ENCODE data around the gene PHLDB1.
A peak's percentile ranks its signal among the peaks of the same experiment; 100 is the strongest.
"Not testable (repeated sequence)": the region's sequence is repeated elsewhere in the genome, so short reads cannot be mapped to it uniquely, and the experiment has no call there.

Gene PHLDB1

DNA sequence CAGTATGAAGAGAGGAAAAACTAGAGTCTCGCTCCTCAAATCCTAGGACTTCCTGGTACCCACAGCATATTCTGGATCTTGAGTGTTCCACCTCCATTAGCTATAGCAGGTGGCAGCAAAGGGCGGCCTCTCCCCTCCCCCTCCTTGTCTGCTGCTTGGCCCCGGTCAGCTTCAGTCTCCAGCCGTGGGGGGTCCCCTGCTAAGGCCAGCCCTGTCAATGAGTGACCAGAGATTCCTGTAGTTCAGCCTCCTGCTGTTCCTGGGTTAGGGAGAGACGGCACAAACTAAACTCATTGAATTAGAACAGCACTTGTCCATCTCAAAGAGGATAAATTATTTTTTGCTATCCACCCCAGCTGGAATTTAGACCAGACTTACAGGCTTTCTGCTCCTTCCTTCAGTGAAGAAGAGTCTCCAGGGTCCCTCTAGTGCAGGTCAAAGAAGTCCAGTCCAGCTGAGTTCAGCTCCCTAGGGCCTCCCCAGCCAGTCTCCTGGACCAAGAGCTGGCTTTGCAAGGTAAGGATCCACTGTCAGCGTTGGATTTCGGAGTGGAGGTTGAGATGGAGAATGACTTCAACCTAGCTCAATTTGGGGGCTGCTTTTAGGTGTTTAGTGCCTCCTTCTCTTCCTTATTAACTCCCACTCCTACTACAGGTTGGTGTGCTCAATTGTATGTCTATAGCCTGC, 1.1 kb upstream of the PHLDB1 start:
- no peak for DNase-seq

DNA sequence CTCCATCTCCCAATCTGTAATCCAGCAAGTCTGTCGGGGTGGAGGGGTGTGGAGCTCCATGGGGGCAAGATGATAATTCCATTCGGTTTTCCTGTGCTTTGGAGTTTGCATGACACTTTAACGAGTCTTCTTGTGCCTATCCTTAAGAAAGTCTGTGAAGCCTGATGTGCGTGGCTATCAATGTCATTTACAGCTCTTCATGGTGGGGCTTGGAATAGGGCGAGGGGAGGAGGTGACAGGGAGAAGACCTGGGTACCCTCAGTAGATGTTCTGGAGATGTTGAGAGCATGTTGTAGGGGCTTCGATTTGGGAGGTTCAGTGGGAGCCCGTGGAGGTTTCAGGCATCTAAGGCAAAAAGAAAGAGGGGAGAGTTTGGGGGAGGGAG, 579 bp upstream of the PHLDB1 start:
- DNase-seq: no peak

- peak; percentile 44 for DNase-seq
These were observed 1.2 kb downstream of the PHLDB1 start for GRCh38 chr11:118608360-118609227.

DNA sequence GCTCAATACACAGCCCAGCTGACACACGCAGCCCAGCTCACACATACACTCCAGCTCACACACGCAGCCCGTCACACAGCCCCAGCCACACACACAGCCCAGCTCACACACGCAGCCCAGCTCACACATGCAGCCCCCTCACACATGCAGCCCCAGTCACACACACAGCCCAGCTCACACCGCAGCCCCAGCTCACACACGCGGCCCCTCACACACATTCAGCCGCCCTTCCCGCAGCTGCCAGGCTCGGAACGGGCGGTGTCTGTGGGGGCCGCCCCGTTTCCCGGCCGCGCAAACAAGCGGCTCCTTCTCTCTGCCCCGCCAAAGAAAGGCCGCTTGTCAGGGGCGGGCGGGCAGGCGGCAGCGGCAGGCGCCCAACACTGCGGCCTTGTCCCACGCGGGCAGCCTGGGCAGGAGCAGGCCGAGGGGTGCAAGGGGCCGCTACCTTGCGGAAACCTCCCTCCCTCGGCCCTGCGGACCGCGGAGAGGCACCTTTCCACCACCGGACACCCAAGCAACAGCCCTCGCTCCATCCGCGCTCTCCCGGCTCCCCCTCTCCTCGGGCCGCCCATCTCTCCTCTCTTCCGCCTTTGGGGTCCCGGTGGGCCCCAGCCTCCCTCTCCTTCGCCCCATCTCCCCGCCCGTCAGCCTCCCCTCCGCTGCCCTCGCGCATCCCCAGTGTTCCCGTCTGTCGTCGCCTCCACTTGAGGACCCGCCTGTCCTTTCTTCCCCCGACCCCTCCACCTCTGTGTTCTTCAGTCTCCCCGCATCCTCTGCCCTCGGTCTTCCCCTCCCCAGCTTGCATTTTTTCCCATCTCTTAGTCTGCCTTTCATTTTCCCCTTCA, 2.2 kb downstream of the PHLDB1 start:
- no peak for DNase-seq

DNA sequence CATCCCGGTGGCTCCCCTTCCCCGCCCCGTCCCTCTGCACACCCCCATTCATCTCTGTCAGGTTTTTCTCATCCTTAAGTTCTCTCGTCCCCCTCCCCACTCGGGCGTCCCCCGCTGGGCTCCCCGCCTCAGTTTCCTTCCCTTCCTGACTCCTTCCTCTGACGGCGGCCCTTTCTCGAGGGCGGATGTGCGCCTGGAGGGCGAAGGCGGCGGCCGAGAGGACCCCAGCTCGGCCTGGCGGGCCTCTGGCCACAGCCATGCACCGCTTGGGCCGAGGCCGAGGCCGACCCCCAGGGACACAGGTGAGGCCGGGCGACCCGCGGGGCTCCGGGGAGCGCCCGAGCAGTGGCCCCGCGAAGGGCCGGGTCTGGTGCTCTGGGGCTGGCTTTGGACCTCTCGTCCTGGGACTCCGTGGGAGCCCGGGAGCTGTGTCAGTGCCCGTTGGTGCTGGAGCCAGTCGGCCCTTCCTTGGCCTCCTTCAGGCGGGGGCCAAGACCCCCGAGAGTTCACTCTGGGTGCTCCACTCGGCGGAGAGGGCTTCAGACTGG, 2.9 kb downstream of the PHLDB1 start:
- no peak for DNase-seq

DNA sequence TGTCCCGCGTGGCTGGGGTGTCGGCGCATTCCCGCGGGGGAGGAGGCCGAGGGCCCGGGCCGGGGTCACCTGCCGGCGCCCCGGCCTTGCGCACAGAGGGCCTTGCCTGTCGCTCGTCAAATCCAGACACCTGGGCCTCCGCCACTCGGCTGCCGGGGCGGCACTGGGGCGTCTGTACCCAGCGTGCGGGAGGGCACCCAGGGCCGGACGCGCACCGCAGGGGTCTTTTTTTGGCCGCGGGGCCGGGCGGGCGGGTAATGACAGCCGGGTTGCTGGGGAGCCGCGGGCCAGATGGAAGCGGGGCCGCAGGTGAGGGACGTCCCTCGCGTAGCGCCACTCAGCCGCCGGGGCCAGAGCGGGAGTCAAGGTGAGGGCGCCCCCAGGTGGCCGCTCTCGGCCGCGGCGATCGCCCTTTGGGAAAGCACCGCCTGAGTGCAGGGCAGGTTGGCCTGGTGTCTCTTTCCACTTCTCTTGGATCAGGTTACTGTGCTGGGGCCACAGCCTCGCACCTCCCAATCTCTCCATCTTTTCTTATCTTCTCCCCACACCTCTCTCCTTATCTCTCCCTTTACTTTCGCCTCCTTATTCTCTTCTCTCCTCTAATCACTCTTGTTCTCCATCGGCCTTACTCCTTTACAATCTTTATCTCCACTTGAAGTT, 3.5 kb downstream of the PHLDB1 start:
- DNase-seq: peak; percentile 18

- not testable (repeated sequence) for DNase-seq
These were observed 4.0 kb downstream of the PHLDB1 start for GRCh38 chr11:118611433-118611795.

DNA sequence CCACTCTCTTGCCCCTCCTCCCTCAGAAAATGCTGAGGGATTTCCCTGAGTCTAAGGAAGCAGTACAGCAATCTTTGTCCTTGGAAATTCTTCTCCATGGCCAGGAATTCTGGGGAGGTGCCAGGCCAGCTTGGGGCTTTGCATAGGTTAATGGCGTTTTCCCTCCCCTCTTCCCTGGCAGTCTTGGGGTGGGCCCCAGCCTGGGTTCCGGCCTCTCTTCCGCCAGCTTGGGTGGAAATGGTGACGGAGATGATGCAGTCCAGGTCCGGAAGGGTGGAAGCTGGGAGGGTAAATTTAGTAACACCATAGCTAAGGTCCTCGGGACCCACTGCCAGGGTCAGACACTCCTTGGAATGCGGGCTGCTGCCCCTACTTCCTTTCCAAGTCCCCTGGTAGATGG, 5.0 kb downstream of the PHLDB1 start:
- DNase-seq: no peak

- DNase-seq: no peak
These were observed 7.1 kb downstream of the PHLDB1 start for GRCh38 chr11:118614511-118614910.

DNA sequence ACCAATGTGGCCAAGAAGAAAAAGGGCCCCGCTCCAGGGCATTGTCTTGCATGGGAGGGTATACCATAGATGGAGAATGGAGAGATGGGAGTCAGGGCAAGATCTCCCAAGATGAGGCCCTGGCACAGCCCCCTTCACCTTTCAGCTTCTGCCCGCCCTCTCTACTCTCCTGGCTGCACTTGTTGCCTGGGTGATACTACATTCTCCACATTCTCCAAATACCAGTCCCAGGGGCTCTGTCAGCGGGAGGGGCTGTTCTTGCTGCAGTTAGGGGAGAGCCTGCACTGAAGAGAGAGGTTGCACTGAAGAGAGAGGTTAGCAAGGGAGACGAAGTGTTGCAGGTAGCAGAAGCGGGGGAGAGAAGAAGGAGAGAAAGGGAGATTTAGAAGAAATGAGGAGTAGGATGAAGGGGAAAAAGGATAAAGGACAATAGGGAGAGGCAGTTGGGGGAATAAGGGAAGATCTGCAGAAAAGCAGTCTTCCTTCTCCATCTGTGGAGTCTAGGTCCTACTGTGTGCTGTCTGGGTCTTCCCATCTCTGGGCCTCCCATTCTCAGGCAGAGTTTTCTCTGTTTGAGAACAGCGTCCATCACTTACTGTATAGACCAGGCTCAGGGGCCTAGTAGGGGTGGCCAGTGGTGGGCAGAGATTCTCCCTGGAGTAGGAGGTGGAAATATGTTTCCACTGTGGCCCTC, 8.0 kb downstream of the PHLDB1 start:
- no peak for DNase-seq

DNA sequence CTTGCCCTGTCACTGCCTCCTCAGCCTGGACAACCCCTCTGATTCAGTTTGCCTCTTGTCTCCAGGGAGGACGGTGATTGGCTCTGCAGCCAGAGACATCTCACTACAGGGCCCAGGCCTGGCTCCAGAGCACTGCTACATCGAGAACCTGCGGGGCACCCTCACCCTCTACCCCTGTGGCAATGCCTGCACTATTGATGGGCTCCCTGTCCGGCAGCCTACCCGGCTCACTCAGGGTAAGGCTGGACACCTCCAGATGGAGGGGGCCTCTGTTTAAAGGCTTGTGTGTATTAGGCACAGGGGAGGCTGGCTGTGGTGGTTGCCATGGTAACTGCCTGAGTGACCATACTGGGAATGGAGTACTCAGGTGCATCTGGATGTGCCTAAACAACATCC, 8.6 kb downstream of the PHLDB1 start:
- DNase-seq: no peak

DNA sequence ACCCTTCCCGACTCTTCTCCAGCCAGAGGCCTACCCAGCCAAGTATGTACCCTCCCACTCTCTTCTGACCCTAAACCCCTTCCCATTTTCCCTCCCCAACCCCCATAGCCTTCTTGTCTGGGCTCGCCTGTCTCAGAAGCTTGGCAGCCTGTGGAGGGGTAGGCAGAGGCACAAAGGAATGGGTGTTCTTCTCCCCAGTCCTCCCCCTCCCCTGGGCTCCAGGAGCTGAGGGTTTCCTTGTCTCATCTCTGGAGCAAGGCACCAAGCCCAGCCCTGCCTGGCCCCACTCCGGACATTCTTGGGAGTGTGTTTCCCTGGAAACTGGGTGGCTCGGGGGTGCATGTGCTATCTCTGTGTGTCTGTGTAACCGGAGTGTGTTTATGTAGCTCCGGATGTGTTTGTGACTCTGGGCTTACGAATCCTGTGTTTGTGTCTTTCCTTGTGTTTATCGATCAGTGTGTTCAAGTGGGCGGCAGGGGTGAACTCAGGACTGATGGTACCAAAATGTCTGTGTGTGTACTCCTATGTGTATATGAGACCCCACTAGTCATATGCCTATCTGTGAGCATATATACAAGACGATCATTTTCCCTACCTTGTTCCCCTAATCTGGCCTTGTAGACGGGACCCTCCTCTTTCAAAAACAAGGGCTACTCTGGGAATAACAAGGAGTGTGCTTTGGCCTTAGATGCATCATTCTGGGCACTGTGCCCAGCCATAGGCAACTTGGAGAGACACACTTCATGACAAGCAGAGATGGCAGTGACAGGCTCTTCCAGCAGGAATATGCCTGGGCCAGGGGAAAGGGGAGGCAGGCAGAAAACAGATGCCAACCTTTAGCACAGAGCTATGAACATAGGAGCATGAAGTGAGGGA, 10.9 kb downstream of the PHLDB1 start:
- DNase-seq: no peak

DNA sequence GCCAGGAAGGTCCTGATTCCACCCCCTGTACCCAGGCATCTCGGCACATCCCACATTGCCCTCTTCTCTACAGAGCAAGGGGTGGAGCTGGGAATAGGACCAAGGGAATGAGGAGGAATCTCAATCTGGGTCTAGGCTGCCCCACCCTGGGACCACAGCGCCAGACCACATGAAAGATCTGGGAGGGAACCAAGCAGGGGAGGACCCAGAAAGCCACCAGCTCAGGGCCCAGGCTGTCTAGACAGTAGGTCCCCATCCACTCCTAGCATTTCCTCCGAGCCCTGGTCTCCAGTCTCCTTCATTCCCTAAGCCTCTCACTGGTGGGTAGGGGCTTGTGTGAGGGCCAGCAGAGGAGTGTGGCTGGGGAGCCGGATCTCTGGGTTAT, 11.6 kb downstream of the PHLDB1 start:
- no peak for DNase-seq

GRCh38 chr11:118619444-118620197, 12.2 kb downstream of the PHLDB1 start:
- DNase-seq: no peak

DNA sequence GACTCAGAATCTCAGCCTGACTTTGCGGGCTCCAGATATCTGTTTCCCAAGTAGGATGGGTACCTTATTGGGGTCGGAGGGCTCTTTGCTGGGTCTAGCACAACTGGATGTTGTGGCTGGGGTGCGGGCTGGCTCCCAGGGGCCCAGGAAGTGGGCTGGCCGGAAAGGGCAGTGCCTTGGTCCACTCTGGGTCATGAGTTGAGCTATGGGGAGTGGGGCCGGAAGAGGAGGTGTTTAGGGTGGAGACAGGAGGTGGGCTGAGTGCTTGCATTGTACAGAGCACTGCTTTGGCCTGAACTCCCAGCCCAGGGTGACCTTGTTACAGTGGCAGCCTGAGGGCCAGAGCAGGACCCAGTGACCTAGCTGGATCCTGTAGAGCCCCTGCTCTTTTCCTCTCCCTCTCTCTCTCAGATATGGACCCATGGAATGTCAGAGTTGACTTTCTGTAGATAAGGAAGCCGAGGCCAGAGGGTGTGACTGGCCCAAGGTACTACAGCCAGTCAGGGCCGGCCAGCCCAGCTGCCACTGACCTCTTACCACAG, 13.2 kb downstream of the PHLDB1 start:
- DNase-seq: no peak

GRCh38 chr11:118621071-118621783, 13.8 kb downstream of the PHLDB1 start:
- peak; percentile 50 for DNase-seq

- no peak for DNase-seq
These were observed 14.5 kb downstream of the PHLDB1 start for GRCh38 chr11:118621784-118622375.

DNA sequence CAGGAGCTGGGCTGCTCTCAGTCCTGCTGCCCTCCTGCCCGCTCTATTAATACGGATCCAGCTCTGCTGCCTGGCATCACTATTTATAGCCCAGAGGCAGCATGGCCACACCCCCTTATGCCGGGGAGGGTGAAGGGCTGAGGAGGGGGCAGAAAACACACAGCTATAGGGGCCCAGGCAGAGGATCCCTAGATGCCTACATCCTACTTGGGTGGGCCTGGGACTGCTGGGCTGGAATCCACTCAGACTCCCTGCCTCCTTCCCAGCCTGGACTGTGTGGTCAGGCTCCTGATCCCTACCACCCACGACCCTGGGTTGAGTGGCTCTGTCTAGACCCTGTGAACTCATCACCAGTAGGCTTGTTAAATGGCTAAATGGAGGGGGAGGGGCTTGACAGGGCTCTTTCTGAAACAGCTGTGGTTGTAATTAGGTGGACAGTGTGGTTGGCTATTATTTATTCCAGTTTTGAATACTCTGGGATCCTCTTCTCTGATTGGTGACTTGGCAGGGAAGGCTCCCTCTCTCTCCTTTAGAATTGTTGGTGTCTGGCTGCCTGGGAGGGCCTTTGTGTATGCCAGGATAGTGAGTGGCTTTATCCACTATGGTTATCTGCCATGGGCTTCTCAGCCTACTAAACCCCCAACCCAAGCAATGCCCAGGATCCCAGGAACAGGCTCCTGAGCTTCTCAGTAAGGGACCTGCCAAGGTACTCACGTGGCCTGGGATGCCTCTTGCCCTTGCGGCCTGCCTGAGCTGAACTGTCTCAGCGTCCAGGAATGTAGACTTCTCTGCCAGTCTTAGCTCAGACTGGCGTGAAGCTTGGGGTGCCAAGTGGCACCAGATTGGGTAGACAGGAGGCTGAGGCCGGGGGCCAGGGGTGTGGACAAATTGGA, 15.2 kb downstream of the PHLDB1 start:
- peak; percentile 28 for DNase-seq

Measured in T1000 (cell line).